DOHH2 (cell line): Measurements from ENCODE around the gene STK4.

Source experiments
- EZH2phosphoT487 ChIP-seq: fragments of 200-600 bp; sonication (generic); IDR thresholded peaks from 2 replicates; pipeline ENCODE4 v1.6.1; 2017; ENCODE audit warnings: borderline replicate concordance, mild to moderate bottlenecking, antibody characterized with exemption, low read length, moderate library complexity, mixed read lengths
- TF ChIP-seq, protein P1 (sequence below): fragments of 200-600 bp; sonication (generic); IDR thresholded peaks from one replicate; pipeline ENCODE4 v1.5.1; 2014; ENCODE audit warnings: antibody characterized with exemption, mild to moderate bottlenecking, low read depth, low read length; ENCODE audit not compliant: poor library complexity, severe bottlenecking

DNA sequence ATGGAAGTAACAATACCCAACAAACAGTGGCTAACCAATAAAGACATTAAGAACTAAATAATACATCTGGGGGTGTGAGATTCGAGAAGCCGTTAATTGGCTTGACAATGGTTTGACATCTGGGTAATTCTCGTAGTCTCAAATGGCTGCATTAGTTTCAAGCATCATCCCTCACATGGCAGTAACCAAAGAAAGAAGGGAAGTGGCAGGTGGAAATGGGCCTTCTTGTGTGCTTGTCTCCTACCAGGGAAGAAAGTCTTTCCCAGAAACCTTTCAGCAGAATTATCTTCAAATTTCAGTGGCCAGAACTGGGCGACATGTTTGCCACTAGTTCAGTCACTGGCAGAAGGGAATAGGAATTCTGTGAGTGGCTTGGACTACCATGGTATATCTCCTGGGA lies 10.4 kb downstream of the STK4 start:
- TF ChIP-seq, protein P1, sequence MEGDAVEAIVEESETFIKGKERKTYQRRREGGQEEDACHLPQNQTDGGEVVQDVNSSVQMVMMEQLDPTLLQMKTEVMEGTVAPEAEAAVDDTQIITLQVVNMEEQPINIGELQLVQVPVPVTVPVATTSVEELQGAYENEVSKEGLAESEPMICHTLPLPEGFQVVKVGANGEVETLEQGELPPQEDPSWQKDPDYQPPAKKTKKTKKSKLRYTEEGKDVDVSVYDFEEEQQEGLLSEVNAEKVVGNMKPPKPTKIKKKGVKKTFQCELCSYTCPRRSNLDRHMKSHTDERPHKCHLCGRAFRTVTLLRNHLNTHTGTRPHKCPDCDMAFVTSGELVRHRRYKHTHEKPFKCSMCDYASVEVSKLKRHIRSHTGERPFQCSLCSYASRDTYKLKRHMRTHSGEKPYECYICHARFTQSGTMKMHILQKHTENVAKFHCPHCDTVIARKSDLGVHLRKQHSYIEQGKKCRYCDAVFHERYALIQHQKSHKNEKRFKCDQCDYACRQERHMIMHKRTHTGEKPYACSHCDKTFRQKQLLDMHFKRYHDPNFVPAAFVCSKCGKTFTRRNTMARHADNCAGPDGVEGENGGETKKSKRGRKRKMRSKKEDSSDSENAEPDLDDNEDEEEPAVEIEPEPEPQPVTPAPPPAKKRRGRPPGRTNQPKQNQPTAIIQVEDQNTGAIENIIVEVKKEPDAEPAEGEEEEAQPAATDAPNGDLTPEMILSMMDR: no peak
- no peak for TF ChIP-seq EZH2phosphoT487
